ENCODE data around the gene KCNB1. TPM values are rescaled to one million over a fixed set of nuclear protein-coding genes. Genes with fewer than 3 reads are reported as not detected.
"Not testable (repeated sequence)": the region's sequence is repeated elsewhere in the genome, so short reads cannot be mapped to it uniquely, and the experiment has no call there.

The KCNB1 gene
- total and polyA plus RNA-seq, 2 of the 4 experiments (the other 2 are of a cell fraction), result 0.05 TPM; not detected in 1

GRCh38 chr20:49314052-49314451 is 168.4 kb downstream of the KCNB1 start:
- POLR2A ChIA-PET (ENCODE audit: unreplicated experiment); H4K91ac ChIP-seq (ENCODE audit: insufficient read depth, low read depth, low read length); DNase-seq; H3K4me2 ChIP-seq (ENCODE audit: low read depth, low read length); H4K5ac ChIP-seq (ENCODE audit: low read depth, low read length); BruUV-seq (replicated peaks); H2BK120ac ChIP-seq (ENCODE audit: low read depth, low read length); dilution Hi-C loops (cut with HindIII; ENCODE audit: low sequenced_read_pairs, unreplicated experiment); H2BK15ac ChIP-seq (ENCODE audit: low read depth, low read length); H2AFZ ChIP-seq (replicated peaks; ENCODE audit: low read length, poor library complexity); H2BK20ac ChIP-seq (ENCODE audit: low read depth, low read length); H3K9me1 ChIP-seq (ENCODE audit: insufficient read depth, low read length); H3K4me3 ChIP-seq (ENCODE audit: insufficient read depth, low read depth, low read length); H3K56ac ChIP-seq (ENCODE audit: extremely low read depth, insufficient read depth, low read length); H3K4ac ChIP-seq (ENCODE audit: low read depth, low read length); CTCF ChIA-PET; H2AK9ac ChIP-seq (replicated peaks; ENCODE audit: low read depth, low read length, poor library complexity); H3K27ac ChIP-seq (ENCODE audit: insufficient read depth, low read length); H3K4me1 ChIP-seq (ENCODE audit: control insufficient read depth, insufficient read depth, low read length); ATAC-seq (ENCODE audit: low read depth); in situ Hi-C loops (cut with MboI; ENCODE audit: low sequenced_read_pairs); H3K36me3 ChIP-seq (ENCODE audit: control insufficient read depth, insufficient read depth, low read length); H3K14ac ChIP-seq (replicated peaks; ENCODE audit: low read depth, low read length); H3K79me1 ChIP-seq (ENCODE audit: low read depth in 1 of 2, low read length in 2 of 2); H3K23ac ChIP-seq (ENCODE audit: low read depth, low read length); H4K20me1 ChIP-seq (ENCODE audit: insufficient read depth, low read length); intact Hi-C loops (cut with micrococcal nuclease); H2BK5ac ChIP-seq (ENCODE audit: low read depth, low read length, poor library complexity, severe bottlenecking); H3K18ac ChIP-seq (ENCODE audit: low read depth, low read length); H2AK5ac ChIP-seq (ENCODE audit: low read depth, low read length); H3K9ac ChIP-seq (ENCODE audit: low read depth, low read length); H4K8ac ChIP-seq (ENCODE audit: low read depth in 2 of 2, low read length in 2 of 2): not testable (repeated sequence)
- peaks cover 61% of the 10 kb centered on the region for H3K27me3 ChIP-seq (ENCODE audit: control insufficient read depth, insufficient read depth, low read length)
- H3K9me3 ChIP-seq (ENCODE audit: control insufficient read depth, insufficient read depth, low read length), result peaks cover 12% of the 10 kb centered on the region
- WGBS, 2 experiments (ENCODE audit: extremely low coverage in 2 of 2, insufficient read length in 1 of 2), result no CpG with 5 or more reads among the region's 2 CpGs

Other genes with a start within 250 kb of the KCNB1 start
- gene ZNFX1, start 204.6 kb downstream of the KCNB1 start, total RNA-seq (2012; rRNA removed), result 46.7 and 60.9 TPM in 2 replicates
- gene ZNFX1, start 204.6 kb downstream of the KCNB1 start, polyA plus RNA-seq (2012; rRNA removed), result 8.5 and 10.9 TPM in 2 replicates
- 1.1 and 1.6 TPM in 2 replicates for gene PTGIS, start 85.5 kb upstream of the KCNB1 start, total RNA-seq (2012; rRNA removed)
- 2.4 and 2.6 TPM in 2 replicates for gene PTGIS, start 85.5 kb upstream of the KCNB1 start, polyA plus RNA-seq (2012; rRNA removed)
- gene B4GALT5, start 231.2 kb upstream of the KCNB1 start, total RNA-seq (2012; rRNA removed), result 11.3 and 13.9 TPM in 2 replicates
- 18.4 and 20.4 TPM in 2 replicates for gene B4GALT5, start 231.2 kb upstream of the KCNB1 start, polyA plus RNA-seq (2012; rRNA removed)

All from IMR-90 (cell line).